Epithelial cell of prostate (primary cell): ENCODE results near the gene PBOV1.
"Not testable (repeated sequence)": the region's sequence is repeated elsewhere in the genome, so short reads cannot be mapped to it uniquely, and the experiment has no call there.

Experiments used
- DNase-seq: peaks from one replicate; pipeline ENCODE4 v3.0.0-alpha.2; 2011; ENCODE audit warnings: low read depth, low spot score
- H3K27ac ChIP-seq: fragments of 450-650 bp; 2 replicates; pipeline ENCODE4 v1.5.1; 2017; ENCODE audit warnings: mild to moderate bottlenecking

The PBOV1 gene

GRCh38 chr6:138239774-138240173 lies 21.5 kb upstream of the PBOV1 start:
- no peak for DNase-seq
- no peak overlapping the region for H3K27ac ChIP-seq

- DNase-seq, result no peak
- no peak overlapping the region for H3K27ac ChIP-seq
Measured at GRCh38 chr6:138238368-138238767, 20.1 kb upstream of the PBOV1 start.

- H3K27ac ChIP-seq, result no peak overlapping the region
- DNase-seq, result no peak
Measured at GRCh38 chr6:138237463-138237862, 19.2 kb upstream of the PBOV1 start.

- DNase-seq, result no peak
- H3K27ac ChIP-seq, result peak overlapping the region; percentile 65
Measured at GRCh38 chr6:138235693-138236092, 17.4 kb upstream of the PBOV1 start.

GRCh38 chr6:138235205-138235604 lies 16.9 kb upstream of the PBOV1 start:
- DNase-seq, result no peak
- peak overlapping the region; percentile 65 for H3K27ac ChIP-seq

GRCh38 chr6:138234363-138234762 lies 16.1 kb upstream of the PBOV1 start:
- H3K27ac ChIP-seq, result peak overlapping the region; percentile 65
- peak; percentile 95 for DNase-seq

GRCh38 chr6:138231381-138231886 lies 13.1 kb upstream of the PBOV1 start:
- peak; percentile 45 for DNase-seq
- peak overlapping the region; percentile 83 for H3K27ac ChIP-seq

GRCh38 chr6:138230759-138231380 lies 12.6 kb upstream of the PBOV1 start:
- DNase-seq, result no peak
- H3K27ac ChIP-seq, result peak overlapping the region; percentile 83

GRCh38 chr6:138230221-138230620 lies 11.9 kb upstream of the PBOV1 start:
- no peak for DNase-seq
- peak overlapping the region; percentile 83 for H3K27ac ChIP-seq

GRCh38 chr6:138229663-138230179 lies 11.4 kb upstream of the PBOV1 start:
- no peak for DNase-seq
- H3K27ac ChIP-seq, result no peak overlapping the region

- no peak for DNase-seq
- H3K27ac ChIP-seq, result no peak overlapping the region
Measured at GRCh38 chr6:138229072-138229471, 10.8 kb upstream of the PBOV1 start.

GRCh38 chr6:138227316-138227781 lies 9.1 kb upstream of the PBOV1 start:
- DNase-seq, result no peak
- no peak overlapping the region for H3K27ac ChIP-seq

GRCh38 chr6:138226700-138227315 lies 8.5 kb upstream of the PBOV1 start:
- no peak overlapping the region for H3K27ac ChIP-seq
- DNase-seq, result no peak

GRCh38 chr6:138225953-138226352 lies 7.7 kb upstream of the PBOV1 start:
- DNase-seq, result no peak
- H3K27ac ChIP-seq, result no peak overlapping the region

- no peak overlapping the region for H3K27ac ChIP-seq
- DNase-seq, result no peak
Measured at GRCh38 chr6:138222901-138223546, 4.7 kb upstream of the PBOV1 start.

GRCh38 chr6:138219901-138220300 lies 1.6 kb upstream of the PBOV1 start:
- no peak overlapping the region for H3K27ac ChIP-seq

GRCh38 chr6:138219398-138219797 lies 1.1 kb upstream of the PBOV1 start:
- no peak for DNase-seq
- H3K27ac ChIP-seq, result no peak overlapping the region

More at GRCh38 chr6:138219901-138220300, 1.6 kb upstream of the PBOV1 start:
- no peak for DNase-seq

GRCh38 chr6:138215093-138215782 lies 3.1 kb downstream of the PBOV1 start:
- DNase-seq, result no peak
- no peak overlapping the region for H3K27ac ChIP-seq

- H3K27ac ChIP-seq, DNase-seq: not testable (repeated sequence)
Measured at GRCh38 chr6:138212530-138212929, 5.8 kb downstream of the PBOV1 start.

GRCh38 chr6:138211601-138212000 lies 6.7 kb downstream of the PBOV1 start:
- no peak overlapping the region for H3K27ac ChIP-seq
- DNase-seq, result no peak
